Measurements from ENCODE around the gene COL18A1.

COL18A1 gene

GRCh38 chr21:45509566-45510465, 104.9 kb downstream of the COL18A1 start:
- no peak for DNase-seq

- DNase-seq, result no peak
Measured at GRCh38 chr21:45510466-45510955, 105.5 kb downstream of the COL18A1 start.

- no peak for DNase-seq
Measured at GRCh38 chr21:45511007-45511406, 106.0 kb downstream of the COL18A1 start.

GRCh38 chr21:45511661-45512431, 106.9 kb downstream of the COL18A1 start:
- DNase-seq, result no peak

GRCh38 chr21:45512626-45513002, 107.6 kb downstream of the COL18A1 start:
- DNase-seq, result no peak

GRCh38 chr21:45513003-45513717, 108.2 kb downstream of the COL18A1 start:
- no peak for DNase-seq

GRCh38 chr21:45513741-45514310, 108.9 kb downstream of the COL18A1 start:
- DNase-seq, result no peak

- DNase-seq, result no peak
Measured at GRCh38 chr21:45514311-45515021, 109.5 kb downstream of the COL18A1 start.

GRCh38 chr21:45515241-45516061, 110.5 kb downstream of the COL18A1 start:
- DNase-seq, result no peak

- no peak for DNase-seq
Measured at GRCh38 chr21:45516071-45516670, 111.2 kb downstream of the COL18A1 start.

- no peak for DNase-seq
Measured at GRCh38 chr21:45516671-45517151, 111.7 kb downstream of the COL18A1 start.

- no peak for DNase-seq
Measured at GRCh38 chr21:45517249-45518065, 112.5 kb downstream of the COL18A1 start.

GRCh38 chr21:45518742-45519141, 113.8 kb downstream of the COL18A1 start:
- no peak for DNase-seq

GRCh38 chr21:45519182-45519581, 114.2 kb downstream of the COL18A1 start:
- no peak for DNase-seq

- DNase-seq, result no peak
Measured at GRCh38 chr21:45521241-45521640, 116.3 kb downstream of the COL18A1 start.

- no peak for DNase-seq
Measured at GRCh38 chr21:45522381-45522780, 117.4 kb downstream of the COL18A1 start.

- no peak for DNase-seq
Measured at GRCh38 chr21:45522986-45523385, 118.0 kb downstream of the COL18A1 start.

- no peak for DNase-seq
Measured at GRCh38 chr21:45523411-45524101, 118.6 kb downstream of the COL18A1 start.

GRCh38 chr21:45524756-45525152, 119.8 kb downstream of the COL18A1 start:
- DNase-seq, result no peak
